Keratinocyte (primary cell): Measurements from ENCODE around the gene ECEL1.

ENCODE experiments used
- EZH2 ChIP-seq: IDR thresholded peaks from one replicate; pipeline ENCODE4 v1.6.1; 2012; ENCODE audit warnings: inconsistent platforms, mild to moderate bottlenecking, low read length, moderate library complexity
- TF ChIP-seq, protein P1 (sequence below), 3 experiments: IDR thresholded peaks in 1 of 3; conservative IDR thresholded peaks in 1 of 3; optimal IDR thresholded peaks in 1 of 3; 2 replicates in 2 of 3; 3 replicates in 1 of 3; pipeline versions ENCODE3 to v1.5.1; 2011; ENCODE audit warnings: low read length in 3 of 3, mild to moderate bottlenecking in 3 of 3, moderate library complexity in 2 of 3, control low read depth in 1 of 3, inconsistent platforms in 1 of 3; ENCODE audit not compliant: insufficient read depth in 2 of 3; ENCODE audit errors: extremely low read depth in 1 of 3

DNA sequence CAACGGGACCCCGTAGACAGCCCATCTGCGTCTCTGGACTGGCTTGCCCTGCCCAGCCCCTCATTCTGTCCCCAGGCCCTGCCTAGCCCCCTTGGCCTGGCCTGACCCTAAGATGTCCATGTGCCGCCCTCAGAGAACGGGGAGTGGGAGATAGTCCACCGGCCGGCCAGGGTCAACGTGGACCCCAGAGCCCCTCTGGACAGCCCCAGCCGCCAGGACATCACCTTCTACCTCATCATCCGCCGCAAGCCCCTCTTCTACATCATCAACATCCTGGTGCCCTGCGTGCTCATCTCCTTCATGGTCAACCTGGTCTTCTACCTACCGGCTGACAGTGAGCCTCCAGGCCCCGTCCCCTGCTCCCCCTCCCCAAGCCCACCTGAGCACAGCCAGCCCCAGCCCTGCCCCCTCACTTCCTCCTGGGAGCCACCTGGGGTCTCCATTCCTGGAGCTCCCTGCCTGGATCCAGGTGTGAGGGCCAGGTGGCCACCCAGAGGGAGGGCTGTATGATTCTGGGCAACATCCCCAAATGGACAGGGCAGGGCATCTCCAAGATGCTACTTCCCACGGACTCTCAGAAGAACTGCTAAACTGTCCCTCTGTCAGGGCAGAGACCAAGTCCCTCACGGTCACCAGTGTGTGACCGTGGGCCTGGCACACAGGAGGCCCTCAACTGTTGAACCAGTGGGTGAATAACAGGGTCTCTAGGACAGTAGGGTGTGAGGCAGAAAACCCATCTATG, 42.3 kb upstream of the ECEL1 start:
- TF ChIP-seq, protein P1, sequence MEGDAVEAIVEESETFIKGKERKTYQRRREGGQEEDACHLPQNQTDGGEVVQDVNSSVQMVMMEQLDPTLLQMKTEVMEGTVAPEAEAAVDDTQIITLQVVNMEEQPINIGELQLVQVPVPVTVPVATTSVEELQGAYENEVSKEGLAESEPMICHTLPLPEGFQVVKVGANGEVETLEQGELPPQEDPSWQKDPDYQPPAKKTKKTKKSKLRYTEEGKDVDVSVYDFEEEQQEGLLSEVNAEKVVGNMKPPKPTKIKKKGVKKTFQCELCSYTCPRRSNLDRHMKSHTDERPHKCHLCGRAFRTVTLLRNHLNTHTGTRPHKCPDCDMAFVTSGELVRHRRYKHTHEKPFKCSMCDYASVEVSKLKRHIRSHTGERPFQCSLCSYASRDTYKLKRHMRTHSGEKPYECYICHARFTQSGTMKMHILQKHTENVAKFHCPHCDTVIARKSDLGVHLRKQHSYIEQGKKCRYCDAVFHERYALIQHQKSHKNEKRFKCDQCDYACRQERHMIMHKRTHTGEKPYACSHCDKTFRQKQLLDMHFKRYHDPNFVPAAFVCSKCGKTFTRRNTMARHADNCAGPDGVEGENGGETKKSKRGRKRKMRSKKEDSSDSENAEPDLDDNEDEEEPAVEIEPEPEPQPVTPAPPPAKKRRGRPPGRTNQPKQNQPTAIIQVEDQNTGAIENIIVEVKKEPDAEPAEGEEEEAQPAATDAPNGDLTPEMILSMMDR (optimal IDR thresholded peaks at IDR 0.05 in 1 of 3, IDR thresholded peaks at IDR 0.05 in 1 of 3, conservative IDR thresholded peaks at IDR 0.05 in 1 of 3; ENCODE audit: extremely low read depth in 1 of 3, insufficient read depth in 2 of 3, low read length in 3 of 3), result no peak
- TF ChIP-seq EZH2, result no peak
